Daoy (cell line): ENCODE measurements around the gene CNOT2. TPM values are rescaled to one million over a fixed set of nuclear protein-coding genes. Genes with fewer than 3 reads are reported as not detected.

ENCODE experiments used
- DNase-seq: peaks from one replicate; pipeline ENCODE4 v3.0.0-alpha.2; 2015; ENCODE audit warnings: low read depth
- total RNA-seq: library from RNA; depleted of rRNA; stranded (reverse); fragments of >200 nt; shearing (Covaris generic); gene quantifications from 2 replicates; pipeline ENCODE4 v1.2.3, GENCODE V29; 2014

CNOT2 gene
- total RNA-seq, 1 experiment from 2014 or later = 143 TPM

GRCh38 chr12:70304684-70305555 lies 61.7 kb downstream of the CNOT2 start:
- peak; percentile 30 for DNase-seq

DNA sequence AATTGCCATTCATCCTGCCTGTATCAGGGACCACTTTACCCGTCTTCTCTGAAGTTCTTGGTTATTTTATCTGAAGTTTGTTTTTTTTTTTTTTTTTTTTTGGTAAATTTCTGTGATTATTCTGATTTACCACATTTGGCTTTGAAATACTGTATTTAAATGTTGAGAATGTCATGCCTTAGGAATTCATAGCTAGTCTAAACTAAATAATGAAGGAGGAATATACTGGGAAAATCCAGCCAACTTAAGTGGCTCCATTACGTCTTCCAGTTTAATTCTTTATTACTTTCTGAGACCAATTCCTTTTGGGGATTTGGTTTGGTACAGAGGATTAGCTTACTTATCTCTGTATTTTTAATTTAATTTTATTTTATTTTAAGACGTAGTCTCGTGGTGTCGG lies 62.6 kb downstream of the CNOT2 start:
- no peak for DNase-seq

DNA sequence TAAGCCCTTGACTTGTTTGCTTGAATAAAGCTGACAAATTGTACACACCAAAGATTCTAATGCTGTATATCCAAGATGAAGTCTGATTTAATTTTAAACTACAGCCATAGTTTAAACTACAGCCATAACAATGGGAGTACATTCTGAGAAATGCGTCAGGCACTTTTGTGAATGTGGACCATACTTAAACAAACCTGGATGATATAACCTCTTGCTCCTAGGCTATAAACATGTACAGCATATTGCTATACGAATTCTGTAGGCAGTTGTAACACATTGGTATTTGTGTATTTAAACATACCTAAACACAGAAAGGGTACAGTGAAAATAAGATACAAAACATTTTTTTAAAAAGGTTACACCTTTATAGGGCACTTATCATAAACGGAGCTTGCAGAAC lies 63.4 kb downstream of the CNOT2 start:
- no peak for DNase-seq

DNA sequence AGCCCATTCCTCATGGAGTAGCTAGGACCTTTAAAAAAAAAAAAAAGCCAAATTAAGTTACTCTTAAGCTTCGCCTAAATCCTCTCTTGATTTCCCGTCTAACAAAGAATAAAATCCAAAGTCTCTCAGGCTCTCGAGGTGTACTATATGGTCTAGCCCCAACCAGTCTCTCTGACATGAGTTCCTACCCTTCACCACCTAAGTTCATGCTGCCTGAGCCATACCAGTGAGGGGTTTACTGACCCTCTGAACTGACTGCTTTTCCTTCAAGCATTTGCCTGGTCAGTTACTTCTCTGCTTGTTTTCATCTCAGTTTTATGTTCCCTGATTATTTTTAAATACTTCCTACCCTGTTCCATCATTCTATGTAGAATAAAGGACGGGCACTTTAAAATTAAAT lies 64.6 kb downstream of the CNOT2 start:
- DNase-seq = no peak

- no peak for DNase-seq
Measured at GRCh38 chr12:70309348-70309747, 66.1 kb downstream of the CNOT2 start.

GRCh38 chr12:70314145-70314544 lies 70.9 kb downstream of the CNOT2 start:
- no peak for DNase-seq

DNA sequence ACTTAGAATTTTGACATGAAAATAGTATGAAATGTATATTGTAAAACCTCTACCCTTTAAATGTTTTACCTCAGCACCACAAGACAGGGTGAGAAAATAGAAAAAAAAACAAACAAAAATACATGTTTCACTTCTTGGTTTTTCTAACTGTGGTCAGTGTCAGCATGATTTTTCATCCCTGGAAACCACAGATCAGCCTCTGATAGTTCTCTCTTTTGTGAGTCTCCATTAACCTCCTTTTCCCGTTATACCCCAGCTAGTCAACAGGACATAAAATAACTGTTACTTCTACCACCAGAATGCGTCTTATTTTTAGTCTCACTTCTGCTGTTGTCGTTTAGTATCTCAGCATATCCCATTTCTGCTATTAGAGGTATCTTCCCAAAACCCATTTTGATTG lies 74.5 kb downstream of the CNOT2 start:
- no peak for DNase-seq

DNA sequence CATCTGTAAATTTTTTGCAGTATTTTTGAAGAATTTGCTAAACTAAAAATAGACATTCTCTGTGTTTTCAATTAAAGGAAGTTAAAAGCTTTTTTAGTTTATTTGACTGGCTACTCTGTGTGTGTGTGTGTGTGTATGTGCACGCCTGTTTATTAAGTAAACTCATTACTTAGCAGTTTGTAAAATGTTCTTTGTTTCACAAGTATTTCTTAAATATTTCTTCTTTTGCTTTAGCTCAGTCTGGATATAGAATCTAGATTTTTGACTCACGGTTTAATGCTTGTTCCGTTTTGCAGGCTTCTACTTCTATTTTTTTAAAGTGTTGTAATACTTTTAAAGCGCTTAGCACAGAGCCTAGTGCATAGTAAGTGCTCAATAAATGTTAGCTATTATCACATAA lies 76.4 kb downstream of the CNOT2 start:
- DNase-seq = no peak

- DNase-seq = no peak
Measured at GRCh38 chr12:70321191-70321590, 78.0 kb downstream of the CNOT2 start.

DNA sequence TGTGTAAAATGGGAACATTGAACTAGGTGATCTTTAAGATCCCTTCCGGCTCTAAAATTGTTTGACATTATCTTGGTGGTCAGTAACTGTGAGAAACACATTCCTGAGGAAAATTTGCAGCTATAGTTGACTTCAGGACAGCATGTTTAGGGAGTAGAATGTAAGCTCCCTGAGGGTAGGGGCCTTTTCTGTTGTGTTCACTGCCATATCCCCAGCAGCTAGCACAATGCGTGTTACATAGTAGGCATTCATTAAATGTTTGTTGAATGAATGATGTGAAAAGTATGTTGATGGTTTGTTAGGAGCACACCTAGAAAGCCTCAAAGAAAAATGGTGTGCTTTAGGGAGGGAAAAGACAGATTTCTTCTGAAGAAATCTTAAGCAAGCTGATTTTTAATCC lies 84.3 kb downstream of the CNOT2 start:
- DNase-seq = no peak

GRCh38 chr12:70329728-70330127 lies 86.5 kb downstream of the CNOT2 start:
- DNase-seq = no peak

DNA sequence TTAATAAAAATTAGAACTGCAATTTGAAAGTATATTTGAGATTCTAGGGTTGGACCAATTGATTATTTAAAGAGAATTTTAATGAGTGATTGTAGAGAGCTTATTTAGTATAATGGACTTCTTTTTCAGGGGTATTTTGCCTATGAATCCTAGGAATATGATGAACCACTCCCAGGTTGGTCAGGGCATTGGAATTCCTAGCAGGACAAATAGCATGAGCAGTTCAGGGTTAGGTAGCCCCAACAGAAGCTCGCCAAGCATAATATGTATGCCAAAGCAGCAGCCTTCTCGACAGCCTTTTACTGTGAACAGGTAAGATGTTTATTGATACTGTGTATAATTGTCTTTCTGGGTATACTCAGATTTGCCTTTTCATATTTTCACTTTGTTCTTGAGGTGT lies 86.9 kb downstream of the CNOT2 start:
- DNase-seq = no peak

DNA sequence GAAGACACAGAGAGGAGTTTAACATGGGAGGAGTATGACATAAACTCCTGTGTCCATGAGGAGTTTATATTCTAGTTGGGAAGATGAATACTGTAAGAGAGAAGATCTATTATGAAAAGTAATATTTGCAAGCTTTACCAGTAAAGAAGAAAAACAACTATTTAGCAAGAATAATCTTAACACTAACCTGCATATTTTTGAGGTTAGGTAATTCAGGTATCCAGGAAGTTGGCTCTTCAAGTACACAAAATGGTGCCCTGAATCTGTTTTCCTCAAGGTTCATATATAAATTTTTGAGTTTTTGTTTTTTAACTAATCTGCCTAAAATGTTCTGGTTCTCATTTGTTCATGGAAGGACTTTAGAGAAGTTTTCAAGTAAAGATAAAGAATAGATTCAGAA lies 89.0 kb downstream of the CNOT2 start:
- no peak for DNase-seq

GRCh38 chr12:70334742-70335141 lies 91.5 kb downstream of the CNOT2 start:
- no peak for DNase-seq

DNA sequence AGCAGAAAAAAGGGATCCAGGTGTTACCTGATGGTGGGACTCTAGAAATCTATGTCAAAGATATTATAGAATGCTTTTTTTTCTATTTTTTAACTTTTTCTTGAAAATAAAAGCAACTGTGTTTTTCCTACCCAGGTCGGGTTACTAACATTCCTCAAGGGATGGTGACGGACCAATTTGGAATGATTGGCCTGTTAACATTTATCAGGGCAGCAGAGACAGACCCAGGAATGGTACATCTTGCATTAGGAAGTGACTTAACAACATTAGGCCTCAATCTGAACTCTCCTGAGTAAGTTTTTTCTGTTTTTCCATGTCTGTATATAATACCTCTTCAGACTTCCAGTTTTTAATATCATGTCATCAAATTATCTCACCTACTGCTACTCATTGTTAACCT lies 95.3 kb downstream of the CNOT2 start:
- DNase-seq = no peak

DNA sequence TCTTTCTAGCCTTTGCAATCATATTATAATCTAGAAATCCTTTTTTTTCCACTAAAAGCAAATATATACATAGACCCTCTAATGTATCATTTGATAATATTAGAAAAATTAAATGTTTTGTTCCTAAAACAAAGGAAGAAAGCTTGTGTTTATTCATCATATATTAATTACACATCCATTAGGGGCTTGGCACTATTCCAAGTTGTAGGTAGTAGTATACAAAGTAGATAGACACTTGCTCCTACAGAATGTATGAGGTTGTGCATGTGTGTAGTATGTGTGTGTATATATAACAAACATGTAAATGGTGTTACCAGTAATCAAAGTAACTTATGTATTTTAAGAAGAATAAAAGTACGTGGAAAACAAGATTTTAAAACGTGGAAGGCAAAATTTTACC lies 107.8 kb downstream of the CNOT2 start:
- no peak for DNase-seq

GRCh38 chr12:70353780-70354660 lies 110.8 kb downstream of the CNOT2 start:
- no peak for DNase-seq

GRCh38 chr12:70354787-70355186 lies 111.6 kb downstream of the CNOT2 start:
- DNase-seq = no peak

GRCh38 chr12:70355972-70356371 lies 112.7 kb downstream of the CNOT2 start:
- DNase-seq = no peak

DNA sequence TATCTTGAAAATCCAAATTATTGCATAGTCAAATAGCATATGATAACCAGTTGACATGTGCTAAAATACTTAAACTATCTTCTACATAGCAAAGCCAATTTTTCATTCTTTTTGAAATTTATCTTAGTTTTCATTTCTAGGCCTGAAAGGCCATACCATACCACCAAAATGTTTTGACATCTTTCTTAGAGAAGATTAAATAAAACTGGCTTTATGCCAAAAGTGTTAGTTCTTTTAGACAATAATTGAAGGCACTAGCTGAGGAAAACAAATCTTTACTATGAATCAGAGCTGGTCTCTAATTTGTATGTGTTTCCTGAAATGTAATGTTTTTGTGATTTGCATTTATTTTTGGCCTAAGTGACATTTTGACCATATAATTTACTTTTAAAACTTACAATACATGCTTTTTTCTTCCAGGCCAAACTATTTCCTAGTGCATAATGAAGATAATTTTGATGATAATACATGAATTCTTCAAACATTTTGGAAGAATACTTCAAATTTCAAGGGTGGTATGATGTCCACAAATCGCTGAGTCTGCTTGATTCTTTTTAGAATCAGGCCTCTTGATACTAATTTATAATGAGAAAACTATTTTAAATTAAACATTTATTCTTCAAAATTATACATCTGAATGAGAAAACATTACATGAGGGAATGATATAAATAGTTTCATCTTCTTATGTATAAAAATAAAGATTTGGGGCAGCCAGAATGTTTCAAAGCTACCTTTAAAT lies 116.4 kb downstream of the CNOT2 start:
- no peak for DNase-seq

DNA sequence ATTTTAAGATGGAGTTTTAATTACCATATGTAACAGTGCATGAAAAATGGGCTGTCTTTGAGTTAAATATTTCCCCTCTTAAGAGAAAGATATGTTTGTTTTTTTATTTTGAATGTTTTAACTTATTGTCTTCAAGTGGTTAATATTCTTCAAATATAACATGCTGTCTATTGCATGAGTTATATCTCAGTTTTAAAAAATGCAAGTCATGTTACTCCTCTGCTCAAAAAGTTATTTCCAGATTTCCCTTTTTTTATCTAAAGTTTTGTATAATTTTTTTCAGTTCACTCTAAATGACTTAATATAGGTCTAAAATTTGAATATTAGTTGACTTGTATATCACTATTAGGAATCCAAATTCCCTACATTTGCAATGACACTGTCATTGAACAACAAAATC lies 117.0 kb downstream of the CNOT2 start:
- DNase-seq = no peak

GRCh38 chr12:70364695-70365397 lies 121.6 kb downstream of the CNOT2 start:
- no peak for DNase-seq
